ENCODE data around the gene TOM1L2.

- TF ChIP-seq ELF4 (IDR thresholded peaks at IDR 0.05) (no peak), TARDBP (IDR thresholded peaks at IDR 0.05) (no peak), BHLHE40 (IDR thresholded peaks at IDR 0.05; ENCODE audit: borderline replicate concordance) (no peak), HDGF (IDR thresholded peaks at IDR 0.05; ENCODE audit: borderline replicate concordance) (no peak), FOXM1 (IDR thresholded peaks at IDR 0.05; ENCODE audit: borderline replicate concordance) (no peak), ZNF384 (IDR thresholded peaks at IDR 0.05) (no peak)
Observed at GRCh38 chr17:17934806-17935205, 37.4 kb downstream of the TOM1L2 start.
